ENCODE data around the gene ZNF423.

- TF ChIP-seq, protein P1, sequence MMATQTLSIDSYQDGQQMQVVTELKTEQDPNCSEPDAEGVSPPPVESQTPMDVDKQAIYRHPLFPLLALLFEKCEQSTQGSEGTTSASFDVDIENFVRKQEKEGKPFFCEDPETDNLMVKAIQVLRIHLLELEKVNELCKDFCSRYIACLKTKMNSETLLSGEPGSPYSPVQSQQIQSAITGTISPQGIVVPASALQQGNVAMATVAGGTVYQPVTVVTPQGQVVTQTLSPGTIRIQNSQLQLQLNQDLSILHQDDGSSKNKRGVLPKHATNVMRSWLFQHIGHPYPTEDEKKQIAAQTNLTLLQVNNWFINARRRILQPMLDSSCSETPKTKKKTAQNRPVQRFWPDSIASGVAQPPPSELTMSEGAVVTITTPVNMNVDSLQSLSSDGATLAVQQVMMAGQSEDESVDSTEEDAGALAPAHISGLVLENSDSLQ (IDR thresholded peaks at IDR 0.05) = no peak
- no peak for TF ChIP-seq FOXK2 (IDR thresholded peaks at IDR 0.05)
- no peak for TF ChIP-seq NFRKB (IDR thresholded peaks at IDR 0.05)
- no peak for TF ChIP-seq L3MBTL2 (conservative IDR thresholded peaks at IDR 0.05)
- no peak for TF ChIP-seq BHLHE40 (IDR thresholded peaks at IDR 0.05; ENCODE audit: borderline replicate concordance)
- no peak for TF ChIP-seq FOXM1 (IDR thresholded peaks at IDR 0.05; ENCODE audit: borderline replicate concordance)
- TF ChIP-seq SP1 (IDR thresholded peaks at IDR 0.05) = no peak
- no peak for TF ChIP-seq HDGF (IDR thresholded peaks at IDR 0.05; ENCODE audit: borderline replicate concordance)
- TF ChIP-seq LEF1 (IDR thresholded peaks at IDR 0.05; ENCODE audit: borderline replicate concordance) = no peak
- TF ChIP-seq TARDBP (IDR thresholded peaks at IDR 0.05) = no peak
- TF ChIP-seq SUZ12 (IDR thresholded peaks at IDR 0.05) = no peak
- no peak for TF ChIP-seq FOXA1 (IDR thresholded peaks at IDR 0.05)
- no peak for TF ChIP-seq ELF4 (IDR thresholded peaks at IDR 0.05)
- TF ChIP-seq ZNF384 (IDR thresholded peaks at IDR 0.05) = no peak
Measured at GRCh38 chr16:49876716-49877129, 20.8 kb upstream of the ZNF423 start.
